ENCODE measurements around the gene PCDHB9.
"Not testable (repeated sequence)": the region's sequence is repeated elsewhere in the genome, so short reads cannot be mapped to it uniquely, and the experiment has no call there.

The PCDHB9 gene

GRCh38 chr5:141186897-141187512 lies at the start of gene PCDHB9:
TSS of gene PCDHB9 (plus strand) at chr5:141187161. CDS start at chr5:141187319, 158 bp downstream.
- Histone ChIP-seq H3K4me3 (ENCODE audit: low read depth, low read length) (no peak within 1 kb of the TSS), H3K36me3 (ENCODE audit: insufficient read depth, low read length) (no peaks in the 10 kb centered on the region), H3K27ac (ENCODE audit: low read depth, low read length) (no peak within 1 kb of the TSS), H3K4me1 (ENCODE audit: control insufficient read depth, insufficient read depth, low read length, unreplicated experiment) (no peaks in the 10 kb centered on the region), H3K79me2 (ENCODE audit: control insufficient read depth, insufficient read depth, low read length, unreplicated experiment) (no peaks in the 10 kb centered on the region), H2AFZ (ENCODE audit: low read length, unreplicated experiment) (no peak within 1 kb of the TSS), H3K27me3 (ENCODE audit: insufficient read depth, low read length) (peaks cover 8% of the 10 kb centered on the region; the same call in 1 of the 2 replicates)

- not testable (repeated sequence) for H3K36me3 ChIP-seq (ENCODE audit: insufficient read depth, low read length)
Observed at GRCh38 chr5:141137346-141137745, 49.6 kb upstream of the PCDHB9 start.

GRCh38 chr5:141149812-141150211 lies 37.1 kb upstream of the PCDHB9 start, which contains the start of gene PCDHB6:
TSS of gene PCDHB6 (plus strand) at chr5:141150057. CDS start at chr5:141150258, 201 bp downstream.
- peaks cover 5% of the 10 kb centered on the region; the same call in 1 of the 2 replicates for H3K27me3 ChIP-seq (ENCODE audit: insufficient read depth, low read length)
- H3K36me3 ChIP-seq (ENCODE audit: insufficient read depth, low read length) = no peaks in the 10 kb centered on the region
- H2AFZ ChIP-seq (ENCODE audit: low read length, unreplicated experiment) = no peak within 1 kb of the TSS
- H3K79me2 ChIP-seq (ENCODE audit: control insufficient read depth, insufficient read depth, low read length, unreplicated experiment) = no peaks in the 10 kb centered on the region
- no peak within 1 kb of the TSS for H3K27ac ChIP-seq (ENCODE audit: low read depth, low read length)
- H3K4me3 ChIP-seq (ENCODE audit: low read depth, low read length) = no peak within 1 kb of the TSS; the same call in 1 of the 2 replicates
- H3K4me1 ChIP-seq (ENCODE audit: control insufficient read depth, insufficient read depth, low read length, unreplicated experiment) = no peaks in the 10 kb centered on the region

More at GRCh38 chr5:141137346-141137745, 49.6 kb upstream of the PCDHB9 start:
- not testable (repeated sequence) for H3K79me2 ChIP-seq (ENCODE audit: control insufficient read depth, insufficient read depth, low read length, unreplicated experiment); H3K4me1 ChIP-seq (ENCODE audit: control insufficient read depth, insufficient read depth, low read length, unreplicated experiment); H3K4me3 ChIP-seq (ENCODE audit: low read depth, low read length); H3K27ac ChIP-seq (ENCODE audit: low read depth, low read length); H3K27me3 ChIP-seq (ENCODE audit: insufficient read depth, low read length); H2AFZ ChIP-seq (ENCODE audit: low read length, unreplicated experiment)

DNA sequence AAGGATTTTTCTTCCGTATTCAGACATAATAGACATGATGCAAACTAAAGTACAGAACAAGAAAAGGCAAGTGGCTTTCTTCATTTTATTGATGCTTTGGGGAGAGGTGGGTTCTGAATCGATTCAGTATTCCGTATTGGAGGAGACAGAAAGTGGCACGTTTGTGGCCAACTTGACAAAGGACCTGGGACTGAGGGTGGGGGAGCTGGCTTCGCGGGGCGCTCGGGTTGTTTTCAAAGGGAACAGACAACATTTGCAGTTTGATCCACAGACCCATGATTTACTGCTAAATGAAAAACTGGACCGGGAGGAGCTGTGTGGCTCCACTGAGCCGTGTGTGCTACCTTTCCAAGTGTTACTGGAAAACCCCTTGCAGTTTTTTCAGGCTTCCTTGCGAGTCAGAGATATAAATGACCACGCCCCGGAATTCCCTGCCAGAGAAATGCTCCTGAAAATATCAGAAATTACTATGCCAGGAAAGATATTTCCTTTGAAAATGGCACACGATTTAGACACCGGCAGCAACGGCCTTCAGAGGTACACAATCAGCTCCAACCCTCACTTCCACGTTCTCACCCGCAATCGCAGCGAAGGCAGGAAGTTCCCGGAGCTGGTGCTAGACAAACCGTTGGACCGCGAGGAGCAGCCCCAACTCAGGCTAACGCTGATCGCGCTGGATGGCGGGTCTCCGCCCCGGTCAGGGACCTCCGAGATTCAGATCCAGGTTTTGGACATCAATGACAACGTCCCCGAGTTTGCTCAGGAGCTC lies 36.6 kb upstream of the PCDHB9 start:
- peaks cover 5% of the 10 kb centered on the region; the same call in 1 of the 2 replicates for H3K27me3 ChIP-seq (ENCODE audit: insufficient read depth, low read length)
- no peak overlapping the region for H3K27ac ChIP-seq (ENCODE audit: low read depth, low read length)
- H3K36me3 ChIP-seq (ENCODE audit: insufficient read depth, low read length) = no peaks in the 10 kb centered on the region
- no peak overlapping the region for H2AFZ ChIP-seq (ENCODE audit: low read length, unreplicated experiment)
- H3K79me2 ChIP-seq (ENCODE audit: control insufficient read depth, insufficient read depth, low read length, unreplicated experiment) = no peaks in the 10 kb centered on the region
- no peak overlapping the region; the same call in 1 of the 2 replicates for H3K4me3 ChIP-seq (ENCODE audit: low read depth, low read length)
- H3K4me1 ChIP-seq (ENCODE audit: control insufficient read depth, insufficient read depth, low read length, unreplicated experiment) = no peaks in the 10 kb centered on the region

GRCh38 chr5:141150993-141151325 lies 36.0 kb upstream of the PCDHB9 start:
- Histone ChIP-seq H3K79me2 (ENCODE audit: control insufficient read depth, insufficient read depth, low read length, unreplicated experiment) (no peaks in the 10 kb centered on the region), H3K27me3 (ENCODE audit: insufficient read depth, low read length) (peaks cover 5% of the 10 kb centered on the region; the same call in 1 of the 2 replicates), H3K36me3 (ENCODE audit: insufficient read depth, low read length) (no peaks in the 10 kb centered on the region), H2AFZ (ENCODE audit: low read length, unreplicated experiment) (no peak overlapping the region), H3K4me3 (ENCODE audit: low read depth, low read length) (no peak overlapping the region), H3K27ac (ENCODE audit: low read depth, low read length) (no peak overlapping the region), H3K4me1 (ENCODE audit: control insufficient read depth, insufficient read depth, low read length, unreplicated experiment) (no peaks in the 10 kb centered on the region)

- not testable (repeated sequence) for H3K4me1 ChIP-seq (ENCODE audit: control insufficient read depth, insufficient read depth, low read length, unreplicated experiment); H3K79me2 ChIP-seq (ENCODE audit: control insufficient read depth, insufficient read depth, low read length, unreplicated experiment); H3K36me3 ChIP-seq (ENCODE audit: insufficient read depth, low read length); H3K4me3 ChIP-seq (ENCODE audit: low read depth, low read length); H3K27ac ChIP-seq (ENCODE audit: low read depth, low read length); H2AFZ ChIP-seq (ENCODE audit: low read length, unreplicated experiment); H3K27me3 ChIP-seq (ENCODE audit: insufficient read depth, low read length)
Observed at GRCh38 chr5:141151632-141152031, 35.3 kb upstream of the PCDHB9 start.

DNA sequence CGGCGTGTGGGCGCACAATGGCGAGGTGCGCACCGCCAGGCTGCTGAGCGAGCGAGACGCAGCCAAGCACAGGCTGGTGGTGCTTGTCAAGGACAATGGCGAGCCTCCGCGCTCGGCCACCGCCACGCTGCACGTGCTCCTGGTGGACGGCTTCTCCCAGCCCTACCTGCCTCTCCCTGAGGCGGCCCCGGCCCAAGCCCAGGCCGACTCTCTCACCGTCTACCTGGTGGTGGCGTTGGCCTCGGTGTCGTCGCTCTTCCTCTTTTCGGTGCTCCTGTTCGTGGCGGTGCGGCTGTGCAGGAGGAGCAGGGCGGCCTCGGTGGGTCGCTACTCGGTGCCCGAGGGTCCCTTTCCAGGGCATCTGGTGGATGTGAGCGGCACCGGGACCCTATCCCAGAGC lies 34.9 kb upstream of the PCDHB9 start:
- H3K27me3 ChIP-seq (ENCODE audit: insufficient read depth, low read length); H3K79me2 ChIP-seq (ENCODE audit: control insufficient read depth, insufficient read depth, low read length, unreplicated experiment); H3K27ac ChIP-seq (ENCODE audit: low read depth, low read length); H3K4me1 ChIP-seq (ENCODE audit: control insufficient read depth, insufficient read depth, low read length, unreplicated experiment); H3K4me3 ChIP-seq (ENCODE audit: low read depth, low read length); H3K36me3 ChIP-seq (ENCODE audit: insufficient read depth, low read length); H2AFZ ChIP-seq (ENCODE audit: low read length, unreplicated experiment): not testable (repeated sequence)

GRCh38 chr5:141155540-141156374 lies 31.2 kb upstream of the PCDHB9 start:
- no peaks in the 10 kb centered on the region for H3K4me1 ChIP-seq (ENCODE audit: control insufficient read depth, insufficient read depth, low read length, unreplicated experiment)
- no peaks in the 10 kb centered on the region for H3K36me3 ChIP-seq (ENCODE audit: insufficient read depth, low read length)
- no peak overlapping the region for H2AFZ ChIP-seq (ENCODE audit: low read length, unreplicated experiment)
- no peak overlapping the region for H3K27ac ChIP-seq (ENCODE audit: low read depth, low read length)
- H3K79me2 ChIP-seq (ENCODE audit: control insufficient read depth, insufficient read depth, low read length, unreplicated experiment) = no peaks in the 10 kb centered on the region
- H3K27me3 ChIP-seq (ENCODE audit: insufficient read depth, low read length) = peaks cover 8% of the 10 kb centered on the region; the same call in 1 of the 2 replicates
- H3K4me3 ChIP-seq (ENCODE audit: low read depth, low read length) = no peak overlapping the region

GRCh38 chr5:141157356-141157755 lies 29.6 kb upstream of the PCDHB9 start:
- not testable (repeated sequence) for H2AFZ ChIP-seq (ENCODE audit: low read length, unreplicated experiment); H3K4me1 ChIP-seq (ENCODE audit: control insufficient read depth, insufficient read depth, low read length, unreplicated experiment); H3K27ac ChIP-seq (ENCODE audit: low read depth, low read length); H3K79me2 ChIP-seq (ENCODE audit: control insufficient read depth, insufficient read depth, low read length, unreplicated experiment); H3K36me3 ChIP-seq (ENCODE audit: insufficient read depth, low read length); H3K4me3 ChIP-seq (ENCODE audit: low read depth, low read length); H3K27me3 ChIP-seq (ENCODE audit: insufficient read depth, low read length)

DNA sequence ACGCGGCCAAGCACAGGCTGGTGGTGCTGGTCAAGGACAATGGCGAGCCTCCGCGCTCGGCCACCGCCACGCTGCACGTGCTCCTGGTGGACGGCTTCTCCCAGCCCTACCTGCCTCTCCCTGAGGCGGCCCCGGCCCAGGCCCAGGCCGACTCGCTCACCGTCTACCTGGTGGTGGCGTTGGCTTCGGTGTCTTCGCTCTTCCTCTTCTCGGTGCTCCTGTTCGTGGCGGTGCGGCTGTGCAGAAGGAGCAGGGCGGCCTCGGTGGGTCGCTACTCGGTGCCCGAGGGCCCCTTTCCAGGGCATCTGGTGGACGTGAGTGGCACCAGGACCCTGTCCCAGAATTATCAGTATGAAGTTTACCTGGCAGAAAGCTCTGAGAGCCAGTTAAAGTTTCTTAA lies 29.1 kb upstream of the PCDHB9 start:
- not testable (repeated sequence) for H3K79me2 ChIP-seq (ENCODE audit: control insufficient read depth, insufficient read depth, low read length, unreplicated experiment); H3K4me1 ChIP-seq (ENCODE audit: control insufficient read depth, insufficient read depth, low read length, unreplicated experiment); H3K27ac ChIP-seq (ENCODE audit: low read depth, low read length); H3K36me3 ChIP-seq (ENCODE audit: insufficient read depth, low read length); H3K27me3 ChIP-seq (ENCODE audit: insufficient read depth, low read length); H2AFZ ChIP-seq (ENCODE audit: low read length, unreplicated experiment); H3K4me3 ChIP-seq (ENCODE audit: low read depth, low read length)
